SK-N-SH (cell line): ENCODE results near the gene ZDHHC14.

ENCODE experiments used
- EZH2phosphoT487 ChIP-seq: fragments of 200-600 bp; sonication (generic); IDR thresholded peaks from 2 replicates; pipeline ENCODE4 v1.6.1; 2017; ENCODE audit warnings: low read depth, mixed run types, mild to moderate bottlenecking, antibody characterized with exemption, moderate library complexity, borderline replicate concordance
- TF ChIP-seq, protein P1 (sequence below): fragments of 150-350 bp; IDR thresholded peaks from 2 replicates; pipeline ENCODE4 v1.6.1; 2017; ENCODE audit warnings: antibody characterized with exemption, low read length, low read depth, borderline replicate concordance

DNA sequence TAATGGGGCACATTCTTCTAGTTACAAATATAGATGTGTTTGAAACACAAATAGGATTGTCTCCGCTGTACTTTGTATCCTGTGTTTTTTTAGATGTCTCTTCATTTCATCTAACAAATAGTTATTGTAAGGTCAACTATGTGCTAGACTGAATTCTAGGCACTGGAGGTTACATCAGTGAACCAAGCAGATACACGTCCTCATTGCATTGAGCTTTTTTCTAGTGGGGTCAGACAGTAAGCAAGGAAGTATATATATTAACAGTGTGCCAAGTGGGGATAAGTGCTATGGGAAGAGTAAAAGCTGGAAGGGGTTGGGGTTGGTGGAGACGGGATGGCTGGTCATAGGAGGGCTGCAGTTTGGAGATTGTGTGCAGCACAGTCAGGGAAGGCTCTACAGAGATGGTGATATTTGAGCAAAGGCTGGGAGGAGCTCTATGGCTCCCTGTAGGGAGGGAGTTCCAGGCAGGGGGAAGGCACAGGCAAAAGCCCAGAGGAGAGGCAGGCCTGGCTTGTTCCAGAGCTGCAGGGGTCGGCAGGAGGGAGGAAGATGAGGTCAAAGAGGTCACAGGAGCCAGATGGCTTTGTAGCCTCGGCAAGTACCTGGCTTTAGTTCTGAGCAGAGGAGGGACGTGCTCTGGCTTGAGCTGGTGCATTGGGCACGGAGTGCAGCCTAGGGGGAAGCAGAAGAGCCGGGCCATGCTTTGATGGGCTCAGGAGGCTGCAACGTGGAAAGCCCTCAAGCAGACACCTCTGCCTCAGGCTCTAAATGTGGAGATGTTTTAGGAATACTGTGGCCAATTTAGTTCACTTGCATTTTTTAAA lies 152.3 kb downstream of the ZDHHC14 start:
- TF ChIP-seq, protein P1, sequence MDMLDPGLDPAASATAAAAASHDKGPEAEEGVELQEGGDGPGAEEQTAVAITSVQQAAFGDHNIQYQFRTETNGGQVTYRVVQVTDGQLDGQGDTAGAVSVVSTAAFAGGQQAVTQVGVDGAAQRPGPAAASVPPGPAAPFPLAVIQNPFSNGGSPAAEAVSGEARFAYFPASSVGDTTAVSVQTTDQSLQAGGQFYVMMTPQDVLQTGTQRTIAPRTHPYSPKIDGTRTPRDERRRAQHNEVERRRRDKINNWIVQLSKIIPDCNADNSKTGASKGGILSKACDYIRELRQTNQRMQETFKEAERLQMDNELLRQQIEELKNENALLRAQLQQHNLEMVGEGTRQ = no peak
- TF ChIP-seq EZH2phosphoT487 = no peak
